HepG2 (cell line): ENCODE results near the gene DDX49.
A peak's percentile ranks its signal among the peaks of the same experiment; 100 is the strongest.

Experiments used
- E2F2 ChIP-seq: sonication (generic); formaldehyde crosslinking; IDR thresholded peaks from 2 replicates; pipeline ENCODE4 v1.4.0; 2020; ENCODE audit warnings: missing genetic modification reagents, borderline replicate concordance
- MAFF ChIP-seq: IDR thresholded peaks from 2 replicates; pipeline ENCODE4 v1.6.1; 2011; ENCODE audit warnings: low read depth, low read length, improper control_type of control experiment
- REST ChIP-seq, 2 experiments: IDR thresholded peaks; 2 replicates each; pipeline ENCODE4 v1.6.1; 2011 to 2012; ENCODE audit warnings: low read length in 2 of 2, borderline replicate concordance in 1 of 2, low read depth in 1 of 2, mild to moderate bottlenecking in 1 of 2, moderate library complexity in 1 of 2
- ZNF317 ChIP-seq: sonication (generic); formaldehyde crosslinking; IDR thresholded peaks from 2 replicates; pipeline ENCODE4 v1.5.0; 2020; ENCODE audit warnings: mild to moderate bottlenecking, missing genetic modification reagents

GRCh38 chr19:18919086-18919899 lies at the start of gene DDX49, which contains the start of gene COPE:
- TF ChIP-seq E2F2 (CRISPR knock-in tag) = 0 out of 2 replicates have a peak, but pooled peaks have one; percentile 14
- TF ChIP-seq MAFF = peak; percentile 13; the same call in 1 of the 2 replicates
- no peak for TF ChIP-seq ZNF317 (CRISPR knock-in tag)
- TF ChIP-seq REST (IDR thresholded peaks at IDR 0.05; ENCODE audit: borderline replicate concordance in 1 of 2, low read depth in 1 of 2, low read length in 2 of 2) = no peak
